IPS-20b (cell line): ENCODE results near the gene CACNA1F.

Experiments used
- H3K27ac ChIP-seq: one replicate; pipeline ENCODE4 v1.5.1; 2013; ENCODE audit warnings: low read length
- H3K27me3 ChIP-seq: 2 replicates; pipeline ENCODE4 v1.6.1; 2013; ENCODE audit warnings: mild to moderate bottlenecking, low read length, inconsistent platforms; ENCODE audit not compliant: insufficient read depth
- H3K36me3 ChIP-seq: 2 replicates; pipeline ENCODE4 v1.6.1; 2013; ENCODE audit warnings: low read depth, mild to moderate bottlenecking, inconsistent platforms, low read length, moderate library complexity; ENCODE audit not compliant: insufficient read depth
- H3K4me1 ChIP-seq: 2 replicates; pipeline ENCODE4 v1.6.1; 2013; ENCODE audit warnings: mild to moderate bottlenecking, control low read depth, inconsistent platforms, low read length, moderate library complexity; ENCODE audit not compliant: insufficient read depth
- H3K4me3 ChIP-seq: 2 replicates; pipeline ENCODE4 v1.5.1; 2013; ENCODE audit warnings: mild to moderate bottlenecking, low read length, inconsistent platforms
- H3K9ac ChIP-seq: 2 replicates; pipeline ENCODE4 v1.6.1; 2013; ENCODE audit warnings: low read depth, mild to moderate bottlenecking, inconsistent platforms, low read length, moderate library complexity
- H3K9me3 ChIP-seq: 2 replicates; pipeline ENCODE4 v1.6.1; 2013; ENCODE audit warnings: mild to moderate bottlenecking, low read depth, low read length, inconsistent platforms; ENCODE audit not compliant: insufficient read depth

CACNA1F gene

GRCh38 chrX:49220100-49220499 is 13.0 kb downstream of the CACNA1F start:
- Histone ChIP-seq H3K27ac (no peak overlapping the region), H3K9me3 (no peaks in the 10 kb centered on the region), H3K27me3 (no peaks in the 10 kb centered on the region), H3K36me3 (no peaks in the 10 kb centered on the region), H3K4me1 (no peaks in the 10 kb centered on the region), H3K4me3 (no peak overlapping the region), H3K9ac (no peak overlapping the region)

DNA sequence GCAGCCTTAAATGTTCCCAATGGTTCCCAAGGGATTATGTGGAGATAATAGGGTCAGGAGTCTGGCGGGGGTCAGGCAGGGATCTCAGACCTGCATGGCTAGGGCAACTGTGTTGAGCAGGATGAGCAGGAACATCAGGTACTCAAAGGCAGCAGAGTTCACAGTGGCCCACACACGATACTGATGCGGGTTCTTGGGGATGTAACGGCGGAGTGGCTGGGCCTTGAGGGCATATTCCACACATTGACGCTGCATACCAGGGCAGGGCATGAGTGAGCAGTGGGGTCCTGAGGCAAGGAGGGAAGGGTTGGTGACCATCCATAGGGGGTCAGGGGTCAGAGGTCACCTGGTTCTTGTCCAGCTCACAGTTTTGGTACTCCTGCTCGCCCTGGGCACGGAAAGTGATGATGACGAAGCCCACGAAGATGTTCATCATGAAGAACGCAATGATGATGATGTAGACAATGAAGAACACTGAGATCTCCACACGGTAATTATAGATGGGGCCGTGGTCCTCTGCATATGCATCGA is 18.1 kb downstream of the CACNA1F start:
- H3K9me3 ChIP-seq = no peaks in the 10 kb centered on the region

DNA sequence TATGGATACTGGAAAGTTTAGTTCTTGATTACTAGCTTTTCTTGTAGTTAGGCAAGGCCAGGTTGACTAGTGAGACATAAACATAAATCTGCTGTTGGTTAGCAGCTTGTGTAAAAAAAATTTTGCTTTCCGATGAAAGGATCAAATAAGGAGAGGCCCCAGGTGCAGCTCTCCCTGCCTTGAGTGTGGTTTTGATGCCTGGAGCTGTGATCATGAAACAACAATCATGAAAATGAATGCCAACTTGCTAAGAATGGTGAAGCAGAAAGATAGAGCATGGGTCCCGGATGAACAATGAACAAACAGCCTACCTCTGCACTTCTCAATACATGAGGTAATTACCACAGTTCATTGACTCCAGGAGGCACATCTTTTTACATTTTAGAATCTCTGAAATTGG is 18.7 kb downstream of the CACNA1F start:
- Histone ChIP-seq H3K27me3 (no peaks in the 10 kb centered on the region), H3K36me3 (no peaks in the 10 kb centered on the region), H3K9ac (no peak overlapping the region), H3K9me3 (no peaks in the 10 kb centered on the region), H3K27ac (no peak overlapping the region), H3K4me1 (no peaks in the 10 kb centered on the region), H3K4me3 (no peak overlapping the region)

More for the DNA sequence above, 18.1 kb downstream of the CACNA1F start:
- Histone ChIP-seq H3K9ac (no peak overlapping the region), H3K4me3 (no peak overlapping the region), H3K27ac (no peak overlapping the region), H3K27me3 (no peaks in the 10 kb centered on the region), H3K36me3 (no peaks in the 10 kb centered on the region), H3K4me1 (no peaks in the 10 kb centered on the region)

DNA sequence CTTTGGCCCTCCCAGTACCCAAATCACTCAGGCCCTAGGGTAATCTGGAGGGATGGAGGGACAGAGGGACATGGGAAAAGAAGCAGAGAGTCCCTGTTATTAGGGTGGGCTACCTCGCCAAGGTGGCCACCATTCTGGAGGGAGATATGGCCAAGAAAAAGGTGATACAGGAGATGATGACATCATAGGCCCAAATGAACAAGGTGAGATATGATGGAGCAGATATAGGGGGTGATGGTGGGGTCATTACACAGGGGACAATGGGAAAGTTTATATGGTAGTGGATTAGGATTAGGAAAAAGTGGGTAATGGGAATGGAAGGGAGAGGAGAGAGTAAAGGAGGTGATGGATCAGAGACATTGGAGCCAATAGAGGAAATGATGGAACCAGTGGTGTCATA is 20.3 kb downstream of the CACNA1F start:
- no peak overlapping the region for H3K27ac ChIP-seq
- no peak overlapping the region for H3K4me3 ChIP-seq
- H3K36me3 ChIP-seq = no peaks in the 10 kb centered on the region
- H3K9ac ChIP-seq = no peak overlapping the region
- H3K4me1 ChIP-seq = no peaks in the 10 kb centered on the region
- no peaks in the 10 kb centered on the region for H3K27me3 ChIP-seq
- H3K9me3 ChIP-seq = no peaks in the 10 kb centered on the region

DNA sequence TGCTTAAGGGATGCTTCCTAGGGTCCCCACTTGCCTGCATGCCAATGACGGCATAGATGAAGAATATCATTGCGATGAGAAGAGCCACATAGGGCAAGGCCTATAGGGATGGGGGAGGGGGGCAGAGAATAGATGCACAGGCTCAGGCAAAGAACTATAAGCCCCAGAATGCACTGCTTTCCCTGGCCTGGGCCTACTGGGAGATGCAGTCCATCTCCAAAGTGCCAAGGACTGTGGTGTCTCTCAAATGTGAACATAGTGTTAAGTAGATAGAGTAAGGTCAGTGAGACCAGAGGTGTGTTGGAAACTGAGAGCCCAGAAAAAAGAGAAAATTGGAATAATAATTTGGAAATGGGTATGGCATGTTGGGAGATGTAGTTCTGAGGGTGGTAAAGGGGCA is 20.9 kb downstream of the CACNA1F start:
- no peak overlapping the region for H3K27ac ChIP-seq
- no peaks in the 10 kb centered on the region for H3K27me3 ChIP-seq
- no peaks in the 10 kb centered on the region for H3K9me3 ChIP-seq
- H3K36me3 ChIP-seq = no peaks in the 10 kb centered on the region
- H3K4me1 ChIP-seq = no peaks in the 10 kb centered on the region
- H3K4me3 ChIP-seq = no peak overlapping the region
- no peak overlapping the region for H3K9ac ChIP-seq

DNA sequence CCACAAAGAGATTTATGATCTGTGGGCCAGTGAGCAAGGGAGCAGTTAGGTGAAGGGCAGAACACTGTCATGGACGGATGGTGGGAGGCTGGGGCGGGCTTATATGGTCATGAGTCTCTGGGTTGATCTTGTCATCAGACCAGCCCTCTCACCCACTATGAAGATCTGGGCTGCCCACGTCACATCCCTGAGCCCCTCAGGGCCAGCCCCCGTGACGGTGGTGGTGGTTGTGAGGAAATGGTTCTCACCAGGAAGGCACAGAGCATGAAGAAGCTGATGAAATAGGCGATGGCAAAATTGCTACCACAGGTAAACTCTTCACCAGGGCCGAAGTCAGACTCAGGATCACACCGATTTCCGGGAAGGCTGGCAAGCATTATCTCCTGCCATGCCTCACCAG is 22.1 kb downstream of the CACNA1F start:
- Histone ChIP-seq H3K36me3 (no peaks in the 10 kb centered on the region), H3K27ac (no peak overlapping the region), H3K27me3 (no peaks in the 10 kb centered on the region), H3K9me3 (no peaks in the 10 kb centered on the region), H3K4me3 (no peak overlapping the region), H3K9ac (no peak overlapping the region), H3K4me1 (no peaks in the 10 kb centered on the region)

- no peak overlapping the region for H3K4me3 ChIP-seq
- H3K4me1 ChIP-seq = no peaks in the 10 kb centered on the region
- H3K27me3 ChIP-seq = no peaks in the 10 kb centered on the region
Measured at GRCh38 chrX:49210406-49210805, 22.7 kb downstream of the CACNA1F start.

GRCh38 chrX:49209434-49210251 is 23.5 kb downstream of the CACNA1F start:
- Histone ChIP-seq H3K9ac (no peak overlapping the region; the same call in 1 of the 2 replicates), H3K9me3 (no peaks in the 10 kb centered on the region), H3K4me3 (peak overlapping the region; percentile 38; the same call in 1 of the 2 replicates), H3K4me1 (no peaks in the 10 kb centered on the region), H3K36me3 (no peaks in the 10 kb centered on the region), H3K27me3 (no peaks in the 10 kb centered on the region), H3K27ac (no peak overlapping the region)

More at GRCh38 chrX:49210406-49210805, 22.7 kb downstream of the CACNA1F start:
- H3K9me3 ChIP-seq = no peaks in the 10 kb centered on the region
- no peak overlapping the region for H3K27ac ChIP-seq
- no peaks in the 10 kb centered on the region for H3K36me3 ChIP-seq
- no peak overlapping the region for H3K9ac ChIP-seq

- H3K27me3 ChIP-seq = no peaks in the 10 kb centered on the region
- H3K4me3 ChIP-seq = no peak overlapping the region
- H3K9me3 ChIP-seq = no peaks in the 10 kb centered on the region
- H3K27ac ChIP-seq = no peak overlapping the region
- H3K4me1 ChIP-seq = no peaks in the 10 kb centered on the region
- no peak overlapping the region for H3K9ac ChIP-seq
- H3K36me3 ChIP-seq = no peaks in the 10 kb centered on the region
Measured at GRCh38 chrX:49208399-49208798, 24.7 kb downstream of the CACNA1F start.

DNA sequence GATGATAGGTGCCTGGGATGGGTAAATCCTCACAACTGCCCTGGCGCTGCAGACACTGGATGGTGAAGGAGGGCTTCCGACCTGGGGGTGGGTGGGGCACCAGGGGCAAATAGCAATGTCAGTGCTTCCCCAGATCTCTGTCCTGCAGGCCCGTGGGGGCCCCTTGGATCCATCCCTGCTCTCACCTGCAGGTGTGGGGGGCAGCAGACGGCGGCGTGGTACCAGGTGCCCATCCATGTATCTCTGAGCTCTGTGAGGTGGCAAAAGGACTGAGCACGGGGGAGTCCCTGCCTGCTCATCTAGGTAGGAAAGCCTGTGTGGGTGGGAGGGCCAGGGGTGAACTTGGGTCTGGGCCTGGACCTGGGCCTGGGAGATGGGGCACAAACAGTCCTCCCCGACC is 26.6 kb downstream of the CACNA1F start:
- H3K9me3 ChIP-seq = no peaks in the 10 kb centered on the region
- H3K4me3 ChIP-seq = no peak overlapping the region
- no peaks in the 10 kb centered on the region for H3K36me3 ChIP-seq
- H3K27ac ChIP-seq = no peak overlapping the region
- H3K9ac ChIP-seq = no peak overlapping the region
- no peaks in the 10 kb centered on the region for H3K27me3 ChIP-seq
- H3K4me1 ChIP-seq = no peaks in the 10 kb centered on the region

GRCh38 chrX:49205443-49205842 is 27.7 kb downstream of the CACNA1F start:
- Histone ChIP-seq H3K4me3 (no peak overlapping the region), H3K27me3 (no peaks in the 10 kb centered on the region), H3K9ac (no peak overlapping the region), H3K27ac (no peak overlapping the region), H3K9me3 (no peaks in the 10 kb centered on the region), H3K36me3 (no peaks in the 10 kb centered on the region), H3K4me1 (no peaks in the 10 kb centered on the region)

- Histone ChIP-seq H3K4me3 (no peak overlapping the region), H3K9me3 (no peaks in the 10 kb centered on the region), H3K27me3 (no peaks in the 10 kb centered on the region), H3K4me1 (no peaks in the 10 kb centered on the region), H3K9ac (no peak overlapping the region), H3K27ac (no peak overlapping the region), H3K36me3 (no peaks in the 10 kb centered on the region)
Measured at GRCh38 chrX:49204709-49205108, 28.4 kb downstream of the CACNA1F start.
